Hepatocyte (in vitro differentiated cells): ENCODE measurements around the gene FBXW11.

Experiments used
- EZH2 ChIP-seq: fragments of 200-600 bp; sonication (generic); IDR thresholded peaks from 2 replicates; pipeline ENCODE4 v1.6.1; 2016; ENCODE audit warnings: antibody characterized with exemption, mild to moderate bottlenecking, borderline replicate concordance
- EZH2phosphoT487 ChIP-seq: fragments of 200-600 bp; sonication (generic); IDR thresholded peaks from one replicate; pipeline ENCODE4 v1.6.1; 2018; ENCODE audit warnings: antibody characterized with exemption, mild to moderate bottlenecking, low read depth, moderate library complexity; ENCODE audit not compliant: unreplicated experiment, severe bottlenecking
- TF ChIP-seq, protein P1 (sequence below): fragments of 200-600 bp; sonication (generic); IDR thresholded peaks from 2 replicates; pipeline ENCODE4 v1.5.1; 2016; ENCODE audit warnings: antibody characterized with exemption, mild to moderate bottlenecking; ENCODE audit not compliant: poor library complexity

DNA sequence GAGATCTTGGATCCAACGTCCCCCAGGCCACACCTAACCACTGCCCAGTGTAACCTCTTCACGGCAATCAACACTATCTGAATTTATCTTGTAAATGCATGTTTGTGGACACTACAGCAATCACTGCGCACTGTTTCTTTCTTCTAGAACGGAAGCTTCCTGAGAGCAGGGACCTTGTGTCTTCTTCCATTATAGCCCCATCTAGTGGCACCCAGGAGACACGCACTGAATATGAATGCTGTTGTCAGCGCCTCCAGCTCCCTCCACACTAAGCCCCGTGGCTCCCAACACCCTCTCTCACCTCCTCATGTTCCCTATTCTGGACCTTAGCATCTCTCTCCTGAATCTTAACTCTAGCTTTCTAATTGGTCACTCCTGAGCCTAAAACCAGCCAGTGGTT lies 148.1 kb downstream of the FBXW11 start:
- TF ChIP-seq, protein P1, sequence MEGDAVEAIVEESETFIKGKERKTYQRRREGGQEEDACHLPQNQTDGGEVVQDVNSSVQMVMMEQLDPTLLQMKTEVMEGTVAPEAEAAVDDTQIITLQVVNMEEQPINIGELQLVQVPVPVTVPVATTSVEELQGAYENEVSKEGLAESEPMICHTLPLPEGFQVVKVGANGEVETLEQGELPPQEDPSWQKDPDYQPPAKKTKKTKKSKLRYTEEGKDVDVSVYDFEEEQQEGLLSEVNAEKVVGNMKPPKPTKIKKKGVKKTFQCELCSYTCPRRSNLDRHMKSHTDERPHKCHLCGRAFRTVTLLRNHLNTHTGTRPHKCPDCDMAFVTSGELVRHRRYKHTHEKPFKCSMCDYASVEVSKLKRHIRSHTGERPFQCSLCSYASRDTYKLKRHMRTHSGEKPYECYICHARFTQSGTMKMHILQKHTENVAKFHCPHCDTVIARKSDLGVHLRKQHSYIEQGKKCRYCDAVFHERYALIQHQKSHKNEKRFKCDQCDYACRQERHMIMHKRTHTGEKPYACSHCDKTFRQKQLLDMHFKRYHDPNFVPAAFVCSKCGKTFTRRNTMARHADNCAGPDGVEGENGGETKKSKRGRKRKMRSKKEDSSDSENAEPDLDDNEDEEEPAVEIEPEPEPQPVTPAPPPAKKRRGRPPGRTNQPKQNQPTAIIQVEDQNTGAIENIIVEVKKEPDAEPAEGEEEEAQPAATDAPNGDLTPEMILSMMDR, result peak; percentile 37
- TF ChIP-seq EZH2phosphoT487 (no peak), EZH2 (no peak)
